Stimulated activated CD8-positive, alpha-beta memory T cell treated with anti-CD3 and anti-CD28 coated beads, Interleukin-4, amount 100 ng/mL, for 48 hours (primary cell): ENCODE results near the gene AEBP1.
A peak's percentile ranks its signal among the peaks of the same experiment; 100 is the strongest.
"Not testable (repeated sequence)": the region's sequence is repeated elsewhere in the genome, so short reads cannot be mapped to it uniquely, and the experiment has no call there.

Source experiments
- DNase-seq: peaks from one replicate; pipeline ENCODE4 v3.0.0-alpha.2; 2020

Gene AEBP1

GRCh38 chr7:44121761-44122420, 17.7 kb downstream of the AEBP1 start:
- no peak for DNase-seq

GRCh38 chr7:44122529-44122928, 18.4 kb downstream of the AEBP1 start:
- DNase-seq: no peak

- DNase-seq: peak; percentile 99
Observed at GRCh38 chr7:44123190-44124003, 19.3 kb downstream of the AEBP1 start, which contains the start of gene POLD2. Gene POLD2, minus strand, starts transcription at chr7:44123548. Its CDS starts 1,495 bp downstream, at chr7:44122053.

- DNase-seq: no peak
Observed at GRCh38 chr7:44124822-44125202, 20.7 kb downstream of the AEBP1 start.

- not testable (repeated sequence) for DNase-seq
Observed at GRCh38 chr7:44126574-44126973, 22.4 kb downstream of the AEBP1 start.

- DNase-seq: no peak
Observed at GRCh38 chr7:44127161-44127560, 23.0 kb downstream of the AEBP1 start.

GRCh38 chr7:44128721-44129582, 24.8 kb downstream of the AEBP1 start:
- DNase-seq: no peak

GRCh38 chr7:44131173-44132029, 27.3 kb downstream of the AEBP1 start:
- no peak for DNase-seq

GRCh38 chr7:44132039-44132438, 27.9 kb downstream of the AEBP1 start:
- no peak for DNase-seq

- no peak for DNase-seq
Observed at GRCh38 chr7:44133295-44133694, 29.1 kb downstream of the AEBP1 start.

GRCh38 chr7:44134943-44135628, 30.9 kb downstream of the AEBP1 start:
- DNase-seq: no peak

- DNase-seq: no peak
Observed at GRCh38 chr7:44136731-44137130, 32.6 kb downstream of the AEBP1 start.

- no peak for DNase-seq
Observed at GRCh38 chr7:44138698-44139097, 34.6 kb downstream of the AEBP1 start.

- DNase-seq: no peak
Observed at GRCh38 chr7:44139311-44140010, 35.3 kb downstream of the AEBP1 start.

- no peak for DNase-seq
Observed at GRCh38 chr7:44140341-44140740, 36.2 kb downstream of the AEBP1 start.

- no peak for DNase-seq
Observed at GRCh38 chr7:44141221-44141850, 37.2 kb downstream of the AEBP1 start, which contains the start of gene MYL7. Gene MYL7, minus strand, starts transcription at chr7:44141332. Its CDS starts 27 bp downstream, at chr7:44141305.

- no peak for DNase-seq
Observed at GRCh38 chr7:44142028-44142427, 37.9 kb downstream of the AEBP1 start.

GRCh38 chr7:44143646-44144250, 39.6 kb downstream of the AEBP1 start:
- no peak for DNase-seq

- no peak for DNase-seq
Observed at GRCh38 chr7:44144426-44144967, 40.4 kb downstream of the AEBP1 start.
